ENCODE measurements around the gene LACTBL1.

Gene LACTBL1

GRCh38 chr1:22917989-22918388 lies 54.7 kb downstream of the LACTBL1 start:
- Histone ChIP-seq H3K27ac (no peak overlapping the region), H3K36me3 (replicated peaks) (no peaks in the 10 kb centered on the region), H3K4me3 (ENCODE audit: low read depth, low read length) (no peak overlapping the region), H3K27me3 (replicated peaks) (no peaks in the 10 kb centered on the region)
- no peak for TF ChIP-seq CTCF (IDR thresholded peaks at IDR 0.05; ENCODE audit: low read depth, low read length, missing control alignments)
- in situ Hi-C loops (cut with HindIII; ENCODE audit: low pct_ligation_motif_present, low sequenced_read_pairs), result no loop called here
- DNase-seq, result no peak

GRCh38 chr1:22916471-22916820 lies 56.2 kb downstream of the LACTBL1 start:
- H3K36me3 ChIP-seq (replicated peaks), result no peaks in the 10 kb centered on the region
- DNase-seq, result no peak
- TF ChIP-seq CTCF (IDR thresholded peaks at IDR 0.05; ENCODE audit: low read depth, low read length, missing control alignments), result no peak

GRCh38 chr1:22915816-22916470 lies 56.7 kb downstream of the LACTBL1 start:
- Histone ChIP-seq H3K27ac (no peak overlapping the region), H3K27me3 (replicated peaks) (no peaks in the 10 kb centered on the region), H3K36me3 (replicated peaks) (no peaks in the 10 kb centered on the region), H3K4me3 (ENCODE audit: low read depth, low read length) (no peak overlapping the region)
- in situ Hi-C loops (cut with HindIII; ENCODE audit: low pct_ligation_motif_present, low sequenced_read_pairs), result no loop called here
- DNase-seq, result no peak
- no peak for TF ChIP-seq CTCF (IDR thresholded peaks at IDR 0.05; ENCODE audit: low read depth, low read length, missing control alignments)

More at GRCh38 chr1:22916471-22916820, 56.2 kb downstream of the LACTBL1 start:
- H3K27me3 ChIP-seq (replicated peaks), result no peaks in the 10 kb centered on the region
- no peak overlapping the region for H3K4me3 ChIP-seq (ENCODE audit: low read depth, low read length)
- H3K27ac ChIP-seq, result no peak overlapping the region
- in situ Hi-C loops (cut with HindIII; ENCODE audit: low pct_ligation_motif_present, low sequenced_read_pairs), result no loop called here

GRCh38 chr1:22915231-22915630 lies 57.4 kb downstream of the LACTBL1 start:
- Histone ChIP-seq H3K27ac (no peak overlapping the region), H3K4me3 (ENCODE audit: low read depth, low read length) (no peak overlapping the region), H3K36me3 (replicated peaks) (no peaks in the 10 kb centered on the region), H3K27me3 (replicated peaks) (no peaks in the 10 kb centered on the region)
- DNase-seq, result no peak
- TF ChIP-seq CTCF (IDR thresholded peaks at IDR 0.05; ENCODE audit: low read depth, low read length, missing control alignments), result no peak
- in situ Hi-C loops (cut with HindIII; ENCODE audit: low pct_ligation_motif_present, low sequenced_read_pairs), result no loop called here

GRCh38 chr1:22914633-22915217 lies 57.9 kb downstream of the LACTBL1 start:
- Histone ChIP-seq H3K27ac (no peak overlapping the region), H3K36me3 (replicated peaks) (no peaks in the 10 kb centered on the region), H3K27me3 (replicated peaks) (no peaks in the 10 kb centered on the region), H3K4me3 (ENCODE audit: low read depth, low read length) (no peak overlapping the region)
- no peak for TF ChIP-seq CTCF (IDR thresholded peaks at IDR 0.05; ENCODE audit: low read depth, low read length, missing control alignments)
- no peak for DNase-seq
- in situ Hi-C loops (cut with HindIII; ENCODE audit: low pct_ligation_motif_present, low sequenced_read_pairs), result no loop called here

- no peak overlapping the region for H3K27ac ChIP-seq
- no peak for DNase-seq
- no peaks in the 10 kb centered on the region for H3K27me3 ChIP-seq (replicated peaks)
- no peaks in the 10 kb centered on the region for H3K36me3 ChIP-seq (replicated peaks)
- in situ Hi-C loops (cut with HindIII; ENCODE audit: low pct_ligation_motif_present, low sequenced_read_pairs), result no loop called here
- no peak for TF ChIP-seq CTCF (IDR thresholded peaks at IDR 0.05; ENCODE audit: low read depth, low read length, missing control alignments)
- H3K4me3 ChIP-seq (ENCODE audit: low read depth, low read length), result no peak overlapping the region
Measured at GRCh38 chr1:22914156-22914555, 58.5 kb downstream of the LACTBL1 start.

All from brain microvascular endothelial cell (primary cell).